ENCODE results near the gene LCK.
"Not testable (repeated sequence)": the region's sequence is repeated elsewhere in the genome, so short reads cannot be mapped to it uniquely, and the experiment has no call there.

Gene LCK

GRCh38 chr1:32249831-32250525 is 1.1 kb upstream of the LCK start:
- H3K4me1 ChIP-seq: no peaks in the 10 kb centered on the region
- H3K27me3 ChIP-seq: no peaks in the 10 kb centered on the region
- H3K36me3 ChIP-seq: no peaks in the 10 kb centered on the region
- DNase-seq: no peak
- no peak for TF ChIP-seq CTCF (IDR thresholded peaks at IDR 0.05; ENCODE audit: low read depth, low read length)
- H3K4me3 ChIP-seq (ENCODE audit: low read depth, low read length): no peak overlapping the region
- H3K9me3 ChIP-seq: no peaks in the 10 kb centered on the region

- no peak for DNase-seq
- H3K4me1 ChIP-seq: no peaks in the 10 kb centered on the region
- TF ChIP-seq CTCF (IDR thresholded peaks at IDR 0.05; ENCODE audit: low read depth, low read length): no peak
- no peaks in the 10 kb centered on the region for H3K9me3 ChIP-seq
- no peaks in the 10 kb centered on the region for H3K27me3 ChIP-seq
- no peak overlapping the region for H3K4me3 ChIP-seq (ENCODE audit: low read depth, low read length)
- no peaks in the 10 kb centered on the region for H3K36me3 ChIP-seq
Observed at GRCh38 chr1:32255072-32256071, 4.3 kb downstream of the LCK start.

- no peak for DNase-seq
- H3K27me3 ChIP-seq: no peaks in the 10 kb centered on the region
- TF ChIP-seq CTCF (IDR thresholded peaks at IDR 0.05; ENCODE audit: low read depth, low read length): no peak
- H3K4me3 ChIP-seq (ENCODE audit: low read depth, low read length): no peak overlapping the region
- H3K36me3 ChIP-seq: no peaks in the 10 kb centered on the region
- no peaks in the 10 kb centered on the region for H3K9me3 ChIP-seq
- no peaks in the 10 kb centered on the region for H3K4me1 ChIP-seq
Observed at GRCh38 chr1:32256473-32257226, 5.6 kb downstream of the LCK start.

- Histone ChIP-seq H3K27me3 (no peaks in the 10 kb centered on the region), H3K4me3 (ENCODE audit: low read depth, low read length) (no peak overlapping the region), H3K4me1 (no peaks in the 10 kb centered on the region), H3K36me3 (no peaks in the 10 kb centered on the region), H3K9me3 (no peaks in the 10 kb centered on the region)
- no peak for TF ChIP-seq CTCF (IDR thresholded peaks at IDR 0.05; ENCODE audit: low read depth, low read length)
- DNase-seq: no peak
Observed at GRCh38 chr1:32257227-32257508, 6.1 kb downstream of the LCK start.

GRCh38 chr1:32263236-32263593 is 12.2 kb downstream of the LCK start:
- not testable (repeated sequence) for DNase-seq; H3K36me3 ChIP-seq; H3K27me3 ChIP-seq; H3K4me1 ChIP-seq; H3K4me3 ChIP-seq (ENCODE audit: low read depth, low read length); H3K9me3 ChIP-seq

GRCh38 chr1:32263744-32264143 is 12.7 kb downstream of the LCK start:
- Histone ChIP-seq H3K27me3 (no peaks in the 10 kb centered on the region), H3K36me3 (no peaks in the 10 kb centered on the region), H3K9me3 (no peaks in the 10 kb centered on the region), H3K4me3 (ENCODE audit: low read depth, low read length) (no peak overlapping the region), H3K4me1 (no peaks in the 10 kb centered on the region)
- DNase-seq: no peak
- TF ChIP-seq CTCF (IDR thresholded peaks at IDR 0.05; ENCODE audit: low read depth, low read length): no peak

All from BE2C (cell line).